HG03066 (cell line): ENCODE results near the gene RANBP1.

Experiments
- ATAC-seq: cut with Tn5 transposase; IDR thresholded peaks from one replicate; pipeline ENCODE4 v1.9.1; 2021; ENCODE audit warnings: low read depth; ENCODE audit not compliant: unreplicated experiment

The RANBP1 gene

GRCh38 chr22:20165913-20166312 is 50.0 kb downstream of the RANBP1 start:
- no peak for ATAC-seq

- no peak for ATAC-seq
These were observed 50.8 kb downstream of the RANBP1 start for GRCh38 chr22:20166703-20167102.

- no peak for ATAC-seq
These were observed 51.9 kb downstream of the RANBP1 start for GRCh38 chr22:20167643-20168322.

- ATAC-seq: no peak
These were observed 53.4 kb downstream of the RANBP1 start for GRCh38 chr22:20169253-20169822.

GRCh38 chr22:20170170-20170569 is 54.3 kb downstream of the RANBP1 start:
- no peak for ATAC-seq

GRCh38 chr22:20171288-20172140 is 55.6 kb downstream of the RANBP1 start:
- ATAC-seq: no peak

GRCh38 chr22:20172141-20172613 is 56.3 kb downstream of the RANBP1 start:
- no peak for ATAC-seq

GRCh38 chr22:20173246-20173645 is 57.3 kb downstream of the RANBP1 start:
- no peak for ATAC-seq

- ATAC-seq: no peak
These were observed 57.9 kb downstream of the RANBP1 start for GRCh38 chr22:20173772-20174171.

GRCh38 chr22:20174785-20175596 is 59.1 kb downstream of the RANBP1 start:
- ATAC-seq: no peak

GRCh38 chr22:20175597-20175900 is 59.6 kb downstream of the RANBP1 start:
- no peak for ATAC-seq

- no peak for ATAC-seq
These were observed 60.6 kb downstream of the RANBP1 start for GRCh38 chr22:20176421-20177085.
